Natural killer cell (primary cell): ENCODE results near the gene TMPRSS11D. TPM values are rescaled to one million over a fixed set of nuclear protein-coding genes. Genes with fewer than 3 reads are reported as not detected.

Source experiments
- ATAC-seq, 3 donors: fragments of 150-1000 bp in 2 of 3; fragments of 200-7000 bp in 1 of 3; cut with Tn5 transposase; 1 replicate in 1 of 3; 2 replicates in 2 of 3; pipeline ENCODE4 v1.10.0; 2021; ENCODE audit warnings: mild to moderate bottlenecking in 2 of 3, moderate library complexity in 2 of 3
- DNase-seq, 2 donors: peaks; one replicate each; pipeline versions ENCODE4 v3.0.0 to v3.0.0-alpha.2; 2013 to 2021; ENCODE audit warnings: mixed read lengths in 1 of 2
- H3K27ac ChIP-seq: one replicate; pipeline ENCODE4 v1.5.1; 2013; ENCODE audit warnings: mild to moderate bottlenecking, low read length
- H3K27me3 ChIP-seq: one replicate; pipeline ENCODE4 v1.6.1; 2013; ENCODE audit warnings: low read length; ENCODE audit not compliant: control insufficient read depth, insufficient read depth
- H3K36me3 ChIP-seq: one replicate; pipeline ENCODE4 v1.6.1; 2013; ENCODE audit warnings: low read length; ENCODE audit not compliant: control insufficient read depth, insufficient read depth
- H3K4me1 ChIP-seq: one replicate; pipeline ENCODE4 v1.6.1; 2013; ENCODE audit warnings: low read length; ENCODE audit not compliant: control insufficient read depth, insufficient read depth
- H3K4me3 ChIP-seq: one replicate; pipeline ENCODE4 v1.5.1; 2013; ENCODE audit warnings: low read length
- H3K9me3 ChIP-seq: one replicate; pipeline ENCODE4 v1.6.1; 2013; ENCODE audit warnings: low read length; ENCODE audit not compliant: control insufficient read depth, insufficient read depth
- H3K27ac Mint-ChIP-seq, 2 donors: one replicate each; pipeline ENCODE4 v1.8.0; 2022; ENCODE audit warnings: mild to moderate bottlenecking in 2 of 2, mixed read lengths in 2 of 2, moderate library complexity in 1 of 2
- H3K27me3 Mint-ChIP-seq, 2 donors: one replicate each; pipeline ENCODE4 v1.8.0; 2022; ENCODE audit warnings: low read depth in 2 of 2, mixed read lengths in 2 of 2
- H3K36me3 Mint-ChIP-seq: one replicate; pipeline ENCODE4 v1.8.0; 2022; ENCODE audit warnings: mixed read lengths
- H3K4me1 Mint-ChIP-seq, 2 donors: one replicate each; pipeline ENCODE4 v1.8.0; 2022; ENCODE audit warnings: mixed read lengths in 2 of 2
- H3K4me3 Mint-ChIP-seq: one replicate; pipeline ENCODE4 v1.8.0; 2022; ENCODE audit warnings: mild to moderate bottlenecking, moderate library complexity, mixed read lengths
- H3K9me3 Mint-ChIP-seq, 2 donors: one replicate each; pipeline ENCODE4 v1.8.0; 2022; ENCODE audit warnings: mixed read lengths in 2 of 2
- WGBS: methylation state at CpG from one replicate; pipeline ENCODE4 v1.1.7; 2013; ENCODE audit warnings: missing lambda C conversion rate; ENCODE audit not compliant: insufficient coverage; 5-methylcytosine and 5-hydroxymethylcytosine counted together
- intact Hi-C: fragments of 100-400 bp; cut with micrococcal nuclease; formaldehyde crosslinking; loops from one replicate; pipeline ENCODE4 v1.14.2; 2022
- total RNA-seq, 4 donors: library from RNA; stranded (reverse); fragments of 120-200 nt in 1 of 4; gene quantifications; one replicate each; pipeline versions ENCODE4 v1.2.3 to v1.2.4, GENCODE V29; 2013 to 2022
- TF ChIP-seq, protein P1 (sequence below): fragments of 200-600 bp; IDR thresholded peaks from one replicate; pipeline ENCODE4 v1.8.0; 2022; ENCODE audit warnings: antibody characterized with exemption

TMPRSS11D gene
- total RNA-seq, 3 donors from 2014 or later (not counting 1 experiment from before 2014, with no cell fraction given), result not detected

DNA sequence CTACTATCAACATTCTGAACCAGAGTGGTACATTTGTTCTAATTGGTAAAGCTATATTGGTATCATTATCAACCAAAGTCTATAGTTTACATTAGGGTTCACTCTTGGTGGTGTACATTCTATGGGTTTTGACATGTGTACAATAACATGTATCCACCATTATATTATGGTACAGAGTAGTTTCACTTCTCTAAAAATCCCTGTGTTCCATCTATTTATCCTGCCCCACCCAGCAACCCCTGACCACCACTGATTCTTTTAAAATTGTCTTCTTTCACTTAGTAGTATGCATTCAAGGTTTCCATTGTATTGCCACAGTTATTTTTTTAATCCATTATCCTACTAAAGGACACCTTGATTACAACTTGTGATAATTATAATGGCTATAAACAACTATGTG is 15.3 kb upstream of the TMPRSS11D start:
- Mint-ChIP-seq H3K4me3 (no peak overlapping the region), H3K27ac (no peak overlapping the region), H3K4me1 (peaks cover 7 to 14% of the 10 kb centered on the region in 2 donors), H3K27me3 (peaks cover 2 to 12% of the 10 kb centered on the region in 2 donors), H3K36me3 (no peaks in the 10 kb centered on the region), H3K9me3 (no peaks in the 10 kb centered on the region)
- Histone ChIP-seq H3K9me3 (no peaks in the 10 kb centered on the region), H3K4me3 (no peak overlapping the region), H3K27me3 (no peaks in the 10 kb centered on the region), H3K4me1 (no peaks in the 10 kb centered on the region), H3K36me3 (no peaks in the 10 kb centered on the region), H3K27ac (no peak overlapping the region)
- intact Hi-C loops, result no loop called here
- DNase-seq, result no peak
- no peak for ATAC-seq
- TF ChIP-seq, protein P1, sequence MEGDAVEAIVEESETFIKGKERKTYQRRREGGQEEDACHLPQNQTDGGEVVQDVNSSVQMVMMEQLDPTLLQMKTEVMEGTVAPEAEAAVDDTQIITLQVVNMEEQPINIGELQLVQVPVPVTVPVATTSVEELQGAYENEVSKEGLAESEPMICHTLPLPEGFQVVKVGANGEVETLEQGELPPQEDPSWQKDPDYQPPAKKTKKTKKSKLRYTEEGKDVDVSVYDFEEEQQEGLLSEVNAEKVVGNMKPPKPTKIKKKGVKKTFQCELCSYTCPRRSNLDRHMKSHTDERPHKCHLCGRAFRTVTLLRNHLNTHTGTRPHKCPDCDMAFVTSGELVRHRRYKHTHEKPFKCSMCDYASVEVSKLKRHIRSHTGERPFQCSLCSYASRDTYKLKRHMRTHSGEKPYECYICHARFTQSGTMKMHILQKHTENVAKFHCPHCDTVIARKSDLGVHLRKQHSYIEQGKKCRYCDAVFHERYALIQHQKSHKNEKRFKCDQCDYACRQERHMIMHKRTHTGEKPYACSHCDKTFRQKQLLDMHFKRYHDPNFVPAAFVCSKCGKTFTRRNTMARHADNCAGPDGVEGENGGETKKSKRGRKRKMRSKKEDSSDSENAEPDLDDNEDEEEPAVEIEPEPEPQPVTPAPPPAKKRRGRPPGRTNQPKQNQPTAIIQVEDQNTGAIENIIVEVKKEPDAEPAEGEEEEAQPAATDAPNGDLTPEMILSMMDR, result no peak

DNA sequence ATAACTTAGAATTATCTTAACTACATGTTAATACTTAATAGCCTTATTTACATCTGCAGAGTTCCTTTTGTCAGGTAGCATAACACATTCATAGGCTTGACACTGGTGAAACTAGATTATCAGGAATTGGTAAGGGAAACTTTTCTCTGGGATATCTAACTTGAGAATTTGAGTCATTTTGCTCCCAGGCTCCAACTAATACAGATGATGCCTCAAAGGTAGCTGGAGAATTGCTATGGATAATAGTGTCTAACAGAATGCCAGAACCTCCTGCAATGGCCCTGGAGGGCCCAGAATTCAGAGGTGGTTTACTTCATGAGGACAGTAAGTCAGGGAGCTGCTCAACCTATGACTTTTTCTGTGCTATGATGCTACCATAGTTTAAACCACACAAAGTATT is 13.9 kb upstream of the TMPRSS11D start:
- no peak overlapping the region for H3K4me3 Mint-ChIP-seq
- Histone ChIP-seq H3K9me3 (no peaks in the 10 kb centered on the region), H3K27ac (no peak overlapping the region), H3K4me3 (no peak overlapping the region), H3K36me3 (no peaks in the 10 kb centered on the region), H3K27me3 (no peaks in the 10 kb centered on the region), H3K4me1 (no peaks in the 10 kb centered on the region)
- TF ChIP-seq, protein P1, result no peak
- H3K36me3 Mint-ChIP-seq, result no peaks in the 10 kb centered on the region
- H3K4me1 Mint-ChIP-seq, result peaks cover 7 to 14% of the 10 kb centered on the region in 2 donors
- no peaks in the 10 kb centered on the region for H3K27me3 Mint-ChIP-seq
- DNase-seq, result no peak
- no peak overlapping the region for H3K27ac Mint-ChIP-seq
- intact Hi-C loops, result no loop called here
- no peaks in the 10 kb centered on the region for H3K9me3 Mint-ChIP-seq
- ATAC-seq, result no peak

DNA sequence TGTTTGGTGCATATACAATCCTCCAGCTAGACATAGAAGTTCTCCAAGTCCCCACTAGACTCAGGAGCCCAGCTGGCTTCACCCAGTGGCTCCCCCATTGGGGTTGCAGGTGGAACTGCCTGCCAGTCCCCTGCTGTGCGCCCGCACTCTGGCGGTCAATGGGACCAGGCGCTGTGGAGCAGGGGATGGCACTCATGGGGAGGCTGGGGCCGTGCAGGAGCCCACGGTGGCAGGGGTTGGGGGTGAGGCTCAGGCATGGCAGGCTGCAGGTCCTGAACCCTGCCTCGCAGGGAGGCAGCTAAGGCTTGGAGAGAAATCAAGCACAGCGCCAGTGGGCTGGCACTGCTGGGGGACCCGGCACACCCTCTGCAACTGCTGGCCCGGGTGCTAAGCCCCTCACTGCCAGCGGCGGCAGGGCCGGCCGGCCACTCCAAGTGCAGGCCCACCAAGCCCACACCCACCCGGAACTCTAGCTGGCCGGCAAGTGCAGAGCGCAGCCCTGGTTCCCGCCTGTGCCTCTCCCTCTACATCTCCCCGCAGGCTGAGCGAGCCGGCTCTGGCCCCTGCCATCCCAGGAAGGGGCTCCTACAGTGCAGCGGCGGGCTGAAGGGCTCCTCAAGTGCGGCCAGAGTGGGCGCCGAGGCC is 12.7 kb upstream of the TMPRSS11D start:
- DNase-seq, result no peak

More for the DNA sequence above, 12.7 kb upstream of the TMPRSS11D start:
- no peaks in the 10 kb centered on the region for H3K27me3 Mint-ChIP-seq
- intact Hi-C loops, result no loop called here
- no peaks in the 10 kb centered on the region for H3K9me3 Mint-ChIP-seq
- TF ChIP-seq, protein P1, result no peak
- ATAC-seq, result no peak
- peak overlapping the region in 1 of 2 donors; percentile 85 for H3K27ac Mint-ChIP-seq
- H3K4me1 Mint-ChIP-seq, result peaks cover 11 to 14% of the 10 kb centered on the region in 2 donors
- H3K27me3 ChIP-seq, result no peaks in the 10 kb centered on the region
- no peak overlapping the region for H3K4me3 Mint-ChIP-seq
- H3K4me1 ChIP-seq, result no peaks in the 10 kb centered on the region
- H3K36me3 Mint-ChIP-seq, result no peaks in the 10 kb centered on the region
- no peak overlapping the region for H3K27ac ChIP-seq
- no peak overlapping the region for H3K4me3 ChIP-seq
- H3K36me3 ChIP-seq, result no peaks in the 10 kb centered on the region
- 96% methylated on average over 26 of the region's 26 CpGs for WGBS
- no peaks in the 10 kb centered on the region for H3K9me3 ChIP-seq
